Left lung (tissue), 10 donors: ENCODE results near the gene CD59. TPM values are rescaled to one million over a fixed set of nuclear protein-coding genes. Genes with fewer than 3 reads are reported as not detected.
"Not testable (repeated sequence)": the region's sequence is repeated elsewhere in the genome, so short reads cannot be mapped to it uniquely, and the experiment has no call there.

ENCODE experiments used
- ATAC-seq: fragments of 200-7000 bp; cut with Tn5 transposase; one replicate; pipeline ENCODE4 v1.9.1; 2020; ENCODE audit warnings: moderate library complexity
- DNase-seq, 4 donors: peaks; one replicate each; pipeline ENCODE4 v3.0.0-alpha.2; 2013 to 2020
- H3K27ac ChIP-seq, 2 donors: fragments of 200-600 bp; sonication (generic) in 1 of 2; one replicate each; pipeline versions ENCODE4 v1.5.0 to v1.8.0; 2020 to 2021
- H3K27me3 ChIP-seq, 2 donors: fragments of 200-600 bp; sonication (generic) in 1 of 2; one replicate each; pipeline versions ENCODE4 v1.5.0 to v1.8.0; 2020 to 2021
- H3K36me3 ChIP-seq, 2 donors: fragments of 200-600 bp; sonication (generic) in 1 of 2; one replicate each; pipeline versions ENCODE4 v1.5.0 to v1.8.0; 2020 to 2021
- H3K4me1 ChIP-seq, 2 donors: fragments of 200-600 bp; one replicate each; pipeline ENCODE4 v1.8.0; 2021
- H3K4me3 ChIP-seq, 2 donors: fragments of 200-600 bp; sonication (generic) in 1 of 2; one replicate each; pipeline versions ENCODE4 v1.5.0 to v1.8.0; 2020 to 2021; ENCODE audit warnings: mild to moderate bottlenecking in 1 of 2
- H3K9me3 ChIP-seq, 2 donors: fragments of 200-600 bp; sonication (generic) in 1 of 2; one replicate each; pipeline versions ENCODE4 v1.5.0 to v1.8.0; 2020 to 2021
- intact Hi-C, 2 donors: fragments of 100-400 bp; cut with DNase I; formaldehyde crosslinking; loops; one replicate each; pipeline versions ENCODE4 v1.11.2 to v1.14.2; 2022
- polyA plus RNA-seq, 6 donors: library from polyadenylated mRNA; unstranded; fragments of 120-200 nt; gene quantifications; one replicate each; pipeline ENCODE4 v1.2.1, GENCODE V29; 2013; ENCODE audit not compliant: insufficient read length in 6 of 6
- total RNA-seq, 2 donors: library from RNA; stranded (reverse); fragmentation: NEBNext Ultra II Directional; extraction: Animal tissue kit (Norgen Biotek cat#: 25700); gene quantifications; one replicate each; pipeline ENCODE4 v1.2.1, GENCODE V29; 2021
- TF ChIP-seq, protein P1 (sequence below), 2 donors: fragments of 200-600 bp; sonication (generic) in 1 of 2; IDR thresholded peaks; one replicate each; pipeline versions ENCODE4 v1.5.0 to v1.8.0; 2021; ENCODE audit warnings: antibody characterized with exemption in 2 of 2
- donor health status: DM: no; HTN: yes; CAD: no.
- donor health status: DM: no; HTN: no; CAD: no.

Gene CD59
- total and polyA plus RNA-seq, 8 donors = 190 to 1,244 (median 226) TPM

GRCh38 chr11:33709466-33709865 is 26.8 kb downstream of the CD59 start:
- no peak overlapping the region for H3K4me3 ChIP-seq
- no peaks in the 10 kb centered on the region for H3K9me3 ChIP-seq
- peaks cover 0 to 82% of the 10 kb centered on the region in 2 donors for H3K36me3 ChIP-seq
- H3K27ac ChIP-seq = no peak overlapping the region
- intact Hi-C loops = no loop called here
- no peaks in the 10 kb centered on the region for H3K27me3 ChIP-seq
- H3K4me1 ChIP-seq = peaks cover 13 to 64% of the 10 kb centered on the region in 2 donors
- DNase-seq (no peak), ATAC-seq (no peak)
- TF ChIP-seq, protein P1, sequence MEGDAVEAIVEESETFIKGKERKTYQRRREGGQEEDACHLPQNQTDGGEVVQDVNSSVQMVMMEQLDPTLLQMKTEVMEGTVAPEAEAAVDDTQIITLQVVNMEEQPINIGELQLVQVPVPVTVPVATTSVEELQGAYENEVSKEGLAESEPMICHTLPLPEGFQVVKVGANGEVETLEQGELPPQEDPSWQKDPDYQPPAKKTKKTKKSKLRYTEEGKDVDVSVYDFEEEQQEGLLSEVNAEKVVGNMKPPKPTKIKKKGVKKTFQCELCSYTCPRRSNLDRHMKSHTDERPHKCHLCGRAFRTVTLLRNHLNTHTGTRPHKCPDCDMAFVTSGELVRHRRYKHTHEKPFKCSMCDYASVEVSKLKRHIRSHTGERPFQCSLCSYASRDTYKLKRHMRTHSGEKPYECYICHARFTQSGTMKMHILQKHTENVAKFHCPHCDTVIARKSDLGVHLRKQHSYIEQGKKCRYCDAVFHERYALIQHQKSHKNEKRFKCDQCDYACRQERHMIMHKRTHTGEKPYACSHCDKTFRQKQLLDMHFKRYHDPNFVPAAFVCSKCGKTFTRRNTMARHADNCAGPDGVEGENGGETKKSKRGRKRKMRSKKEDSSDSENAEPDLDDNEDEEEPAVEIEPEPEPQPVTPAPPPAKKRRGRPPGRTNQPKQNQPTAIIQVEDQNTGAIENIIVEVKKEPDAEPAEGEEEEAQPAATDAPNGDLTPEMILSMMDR (IDR thresholded peaks at IDR 0.05) = no peak

DNA sequence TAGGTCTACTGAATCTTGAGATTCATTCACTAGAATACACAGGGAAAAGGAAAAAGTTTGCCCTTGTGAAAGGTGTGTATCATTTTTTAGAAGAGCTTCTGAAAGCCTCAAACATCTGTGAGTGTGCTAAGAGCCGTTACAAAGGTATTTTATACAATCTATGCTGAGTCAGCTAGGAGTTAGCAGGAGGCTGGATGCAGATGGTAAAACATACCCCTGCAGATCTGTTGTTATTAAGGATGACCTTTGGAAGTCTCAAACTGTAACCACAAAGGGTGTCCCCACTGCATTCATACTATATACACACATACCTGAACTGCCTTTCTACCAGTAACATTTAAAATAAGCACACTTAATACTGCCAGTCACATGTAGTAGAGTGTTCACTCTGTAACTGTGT is 27.2 kb downstream of the CD59 start:
- no peaks in the 10 kb centered on the region for H3K9me3 ChIP-seq
- peaks cover 8 to 68% of the 10 kb centered on the region in 2 donors for H3K4me1 ChIP-seq
- ATAC-seq = no peak
- peaks cover 0 to 78% of the 10 kb centered on the region in 2 donors for H3K36me3 ChIP-seq
- TF ChIP-seq, protein P1 (IDR thresholded peaks at IDR 0.05) = no peak
- no peak overlapping the region for H3K27ac ChIP-seq
- no peak overlapping the region for H3K4me3 ChIP-seq
- intact Hi-C loops = no loop called here
- DNase-seq = no peak
- H3K27me3 ChIP-seq = no peaks in the 10 kb centered on the region

DNA sequence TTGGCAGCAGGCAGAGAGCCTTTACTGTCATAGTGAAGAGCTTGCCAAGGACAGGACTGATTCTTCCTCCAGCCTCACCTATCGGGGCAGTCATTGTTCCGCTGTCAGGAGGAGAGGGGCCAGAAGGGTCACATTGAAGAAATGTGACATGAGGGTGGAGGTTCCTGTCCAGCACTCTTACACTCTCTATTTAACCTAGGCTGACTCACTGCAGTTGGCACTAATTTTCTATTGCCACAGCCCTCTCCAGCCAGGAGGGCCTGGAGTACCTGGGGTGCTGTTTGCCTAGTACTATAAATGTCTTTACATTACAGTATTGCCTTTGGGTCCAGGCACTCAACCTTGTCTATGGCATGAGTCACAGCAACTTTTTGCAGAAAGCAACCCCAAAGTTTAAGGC is 28.4 kb downstream of the CD59 start:
- DNase-seq (peak in 1 of 4 donors; percentile 62), ATAC-seq (peak; percentile 82)
- H3K27me3 ChIP-seq, H3K9me3 ChIP-seq, intact Hi-C loops, H3K4me3 ChIP-seq: not testable (repeated sequence)
- H3K36me3 ChIP-seq = peaks cover 0 to 67% of the 10 kb centered on the region in 2 donors
- peak overlapping the region; percentile 50 to 80 for H3K27ac ChIP-seq
- H3K4me1 ChIP-seq = peaks cover 13 to 69% of the 10 kb centered on the region in 2 donors

DNA sequence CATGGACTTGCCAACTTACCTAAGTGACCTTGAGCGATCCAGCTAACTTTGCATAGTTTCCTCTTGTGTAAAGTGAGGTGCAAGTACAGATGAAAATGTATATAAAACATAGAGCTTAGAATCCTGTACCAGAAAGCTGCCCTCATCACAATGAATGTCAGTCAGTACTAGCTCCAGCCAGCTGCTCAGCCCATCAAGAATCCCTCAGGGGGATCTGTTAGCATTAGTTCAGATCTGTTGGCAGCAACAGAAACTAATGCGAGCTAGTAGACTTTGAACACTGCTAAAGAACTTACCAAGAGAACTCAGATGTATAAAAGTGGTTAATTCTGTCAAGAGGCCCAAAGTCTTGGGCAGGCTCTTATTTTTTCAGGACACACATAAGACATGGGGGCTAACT is 29.3 kb downstream of the CD59 start:
- no peak for ATAC-seq
- peaks cover 0 to 61% of the 10 kb centered on the region in 2 donors for H3K36me3 ChIP-seq
- H3K27me3 ChIP-seq = no peaks in the 10 kb centered on the region
- peaks cover 20 to 76% of the 10 kb centered on the region in 2 donors for H3K4me1 ChIP-seq
- TF ChIP-seq, protein P1 (IDR thresholded peaks at IDR 0.05) = no peak
- no peak overlapping the region for H3K4me3 ChIP-seq
- intact Hi-C loops = no loop called here
- DNase-seq = no peak
- H3K27ac ChIP-seq = peak overlapping the region in 1 of 2 donors; percentile 80
- no peaks in the 10 kb centered on the region for H3K9me3 ChIP-seq

DNA sequence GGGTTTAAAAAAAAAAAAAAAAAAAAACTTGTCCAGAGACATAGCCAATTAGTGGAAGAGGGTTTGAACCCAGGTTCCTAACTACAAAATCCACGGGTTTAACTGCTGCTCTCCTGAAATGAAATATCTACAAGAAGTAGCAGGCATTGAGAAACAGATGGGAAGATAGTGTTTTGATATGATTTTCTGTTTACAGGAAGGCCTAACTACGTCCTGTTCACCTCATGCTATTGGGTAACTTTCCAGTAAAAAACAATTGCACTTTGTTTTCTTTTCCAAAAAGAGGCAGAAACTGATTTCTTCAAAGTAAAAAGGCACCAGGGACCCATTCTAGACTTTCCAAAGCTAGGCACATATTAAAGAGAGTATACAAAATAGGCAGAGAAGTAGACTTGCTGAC is 29.7 kb downstream of the CD59 start:
- H3K27ac ChIP-seq = peak overlapping the region in 1 of 2 donors; percentile 80
- intact Hi-C loops = no loop called here
- H3K4me1 ChIP-seq = peaks cover 24 to 80% of the 10 kb centered on the region in 2 donors
- no peaks in the 10 kb centered on the region for H3K27me3 ChIP-seq
- no peak overlapping the region for H3K4me3 ChIP-seq
- ATAC-seq (no peak), DNase-seq (no peak)
- TF ChIP-seq, protein P1 (IDR thresholded peaks at IDR 0.05) = no peak
- peaks cover 0 to 57% of the 10 kb centered on the region in 2 donors for H3K36me3 ChIP-seq
- H3K9me3 ChIP-seq = no peaks in the 10 kb centered on the region
